NCI-H82 (cell line): Measurements from ENCODE around the gene CYP2W1.

Experiments used
- DNase-seq: peaks from one replicate; lab custom pipeline; 2025; lab: John Stamatoyannopoulos, UW

The CYP2W1 gene

DNA sequence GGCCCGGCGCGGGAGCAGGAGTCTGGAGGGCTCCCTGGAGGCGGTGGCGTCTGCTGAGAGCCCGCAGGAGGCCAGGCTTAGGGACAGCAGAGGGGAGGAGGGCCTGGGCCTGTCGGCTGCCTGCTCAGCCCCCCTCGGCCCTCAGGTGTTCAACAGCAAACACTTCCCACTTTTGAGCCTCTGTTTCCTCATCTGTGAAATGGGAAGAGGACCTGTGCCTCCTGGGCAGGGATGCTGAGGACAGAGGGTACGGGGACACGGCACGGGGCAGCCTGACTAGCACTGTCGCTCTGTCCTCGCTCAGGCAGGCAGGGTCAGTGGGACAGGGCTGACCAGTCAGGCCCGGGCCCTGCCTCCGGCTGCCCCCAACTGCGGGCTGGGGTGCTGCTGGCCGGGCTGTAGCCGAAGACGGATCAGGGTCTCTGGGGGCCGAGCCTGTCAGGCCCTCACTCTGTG is 663 bp downstream of the CYP2W1 start:
- no peak for DNase-seq

DNA sequence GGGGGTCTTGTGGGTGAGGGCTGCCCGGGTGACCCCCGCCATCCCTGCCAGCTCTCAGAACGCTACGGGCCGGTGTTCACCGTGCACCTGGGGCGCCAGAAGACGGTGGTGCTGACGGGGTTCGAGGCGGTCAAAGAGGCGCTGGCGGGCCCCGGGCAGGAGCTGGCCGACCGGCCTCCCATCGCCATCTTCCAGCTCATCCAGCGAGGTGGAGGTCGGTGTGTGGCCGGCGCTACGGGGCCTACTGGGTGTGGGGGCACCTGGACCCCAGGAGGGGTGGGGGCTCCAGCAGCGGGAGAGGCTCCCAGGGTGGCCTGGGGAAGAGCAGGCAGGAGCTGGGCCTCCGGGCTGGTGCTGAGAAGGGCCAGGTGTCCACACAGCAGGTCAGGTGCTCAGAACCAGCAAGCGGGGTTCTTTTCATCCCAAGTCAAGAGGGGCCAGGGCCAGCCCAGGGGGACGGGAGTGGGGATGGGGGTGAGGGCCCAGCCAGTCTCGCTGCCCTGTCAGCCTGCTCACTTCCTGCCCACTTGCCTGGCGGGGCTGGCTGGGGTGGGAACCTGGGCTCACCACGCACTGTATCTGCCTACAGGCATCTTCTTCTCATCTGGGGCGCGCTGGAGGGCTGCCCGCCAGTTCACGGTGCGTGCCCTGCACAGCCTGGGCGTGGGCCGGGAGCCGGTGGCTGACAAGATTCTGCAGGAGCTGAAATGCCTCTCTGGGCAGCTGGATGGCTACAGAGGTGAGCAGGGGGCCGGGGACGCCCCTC is 1.6 kb downstream of the CYP2W1 start:
- DNase-seq: no peak

DNA sequence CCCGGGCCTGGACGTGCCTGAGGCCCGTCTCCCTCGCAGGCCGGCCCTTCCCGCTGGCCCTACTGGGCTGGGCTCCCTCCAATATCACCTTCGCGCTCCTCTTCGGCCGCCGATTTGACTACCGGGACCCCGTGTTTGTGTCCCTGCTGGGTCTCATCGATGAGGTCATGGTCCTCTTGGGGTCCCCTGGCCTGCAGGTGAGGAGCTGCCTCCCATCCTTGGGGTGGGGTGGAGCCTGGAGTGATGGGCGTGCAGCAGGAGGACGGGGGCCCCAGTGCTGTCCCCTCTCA is 2.1 kb downstream of the CYP2W1 start:
- DNase-seq: no peak

DNA sequence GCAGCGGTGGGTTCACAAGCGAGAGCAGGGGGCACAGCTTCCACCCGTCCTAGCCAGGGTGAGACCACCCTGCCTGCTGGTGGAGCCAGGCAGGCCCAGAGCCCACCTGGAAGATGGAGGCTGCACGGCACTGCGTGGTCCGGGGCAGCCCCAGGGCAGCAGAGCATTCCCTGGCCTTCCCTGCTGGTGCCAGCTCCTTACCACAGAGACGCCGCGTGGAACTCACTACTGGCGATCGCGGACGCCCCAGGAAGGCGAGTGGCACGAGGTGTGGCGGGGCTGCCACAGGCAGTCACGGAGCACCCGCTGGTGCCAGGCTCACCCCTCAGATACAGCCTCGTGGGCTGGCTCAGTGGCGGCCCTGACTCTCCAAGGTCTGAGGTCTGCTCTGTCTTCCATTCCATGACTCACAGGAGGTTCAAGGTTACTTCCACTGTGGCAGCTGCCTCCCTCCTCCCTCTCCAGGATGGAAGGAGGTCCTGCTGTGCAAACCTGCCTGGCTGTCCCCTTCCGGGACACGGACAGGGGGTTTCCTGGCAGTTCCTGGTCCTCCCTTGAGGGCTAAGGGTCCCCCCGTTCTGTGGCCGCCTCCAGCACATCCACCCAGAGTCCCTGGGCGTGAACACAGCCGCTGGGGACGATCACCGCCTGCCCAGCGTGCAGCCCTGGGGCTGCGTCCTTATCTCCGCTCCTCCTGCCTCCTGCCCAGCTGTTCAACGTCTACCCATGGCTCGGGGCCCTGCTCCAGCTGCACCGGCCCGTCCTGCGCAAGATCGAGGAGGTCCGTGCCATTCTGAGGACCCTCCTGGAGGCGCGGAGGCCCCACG is 3.1 kb downstream of the CYP2W1 start:
- no peak for DNase-seq

DNA sequence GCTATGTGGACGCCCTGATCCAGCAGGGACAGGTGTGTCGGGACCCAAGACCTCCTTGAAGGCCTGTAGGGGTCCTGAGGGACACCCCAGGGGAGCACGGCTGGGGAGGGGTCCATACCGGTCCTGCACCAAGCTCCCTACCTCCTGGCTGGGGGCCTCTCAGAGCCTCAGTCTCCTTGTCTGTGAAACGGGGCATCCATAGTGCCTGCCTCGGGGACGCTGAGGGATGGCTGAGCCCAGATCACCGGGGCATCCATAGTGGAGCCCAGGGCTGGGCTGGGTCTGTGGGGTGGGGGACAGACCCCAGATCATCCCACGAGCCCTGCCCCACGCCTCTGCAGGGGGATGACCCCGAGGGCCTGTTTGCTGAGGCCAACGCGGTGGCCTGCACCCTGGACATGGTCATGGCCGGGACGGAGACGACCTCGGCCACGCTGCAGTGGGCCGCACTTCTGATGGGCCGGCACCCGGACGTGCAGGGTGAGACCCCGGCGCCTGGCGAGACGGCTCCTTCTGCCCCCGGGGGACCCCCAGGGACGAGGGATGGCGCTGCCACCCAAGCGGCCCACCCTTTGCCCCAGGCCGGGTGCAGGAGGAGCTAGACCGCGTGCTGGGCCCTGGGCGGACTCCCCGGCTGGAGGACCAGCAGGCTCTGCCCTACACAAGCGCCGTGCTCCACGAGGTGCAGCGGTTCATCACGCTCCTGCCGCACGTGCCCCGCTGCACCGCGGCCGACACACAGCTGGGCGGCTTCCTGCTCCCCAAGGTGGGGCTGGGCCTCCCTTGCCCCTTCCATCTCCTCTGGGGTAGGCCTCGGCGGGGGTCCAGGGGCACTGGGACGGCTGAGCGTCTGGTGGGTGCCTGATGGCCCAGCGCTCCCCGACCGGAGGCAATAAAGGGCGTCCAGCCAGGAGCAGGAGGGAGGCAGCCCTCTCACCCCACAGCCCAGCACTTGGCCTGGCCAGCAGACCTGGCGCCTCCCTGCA is 4.1 kb downstream of the CYP2W1 start:
- no peak for DNase-seq

DNA sequence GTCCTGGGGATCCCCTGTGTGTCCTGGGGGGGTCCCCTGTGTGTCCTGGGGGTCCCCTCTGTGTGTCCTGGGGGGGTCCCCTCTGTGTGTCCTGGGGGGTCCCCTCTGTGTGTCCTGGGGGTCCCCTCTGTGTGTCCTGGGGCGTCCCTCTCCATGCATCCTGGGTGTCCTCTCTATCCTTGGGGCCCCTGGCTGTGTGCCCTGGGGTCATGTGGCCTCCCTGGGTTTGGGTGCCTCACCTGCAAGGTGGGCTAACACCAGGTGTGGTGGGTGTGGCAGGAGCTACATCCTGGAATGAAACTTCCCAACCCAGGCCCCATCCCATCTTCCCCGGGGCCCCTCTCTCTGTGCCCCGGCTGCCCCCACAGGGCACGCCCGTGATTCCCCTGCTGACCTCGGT is 4.9 kb downstream of the CYP2W1 start:
- no peak for DNase-seq

DNA sequence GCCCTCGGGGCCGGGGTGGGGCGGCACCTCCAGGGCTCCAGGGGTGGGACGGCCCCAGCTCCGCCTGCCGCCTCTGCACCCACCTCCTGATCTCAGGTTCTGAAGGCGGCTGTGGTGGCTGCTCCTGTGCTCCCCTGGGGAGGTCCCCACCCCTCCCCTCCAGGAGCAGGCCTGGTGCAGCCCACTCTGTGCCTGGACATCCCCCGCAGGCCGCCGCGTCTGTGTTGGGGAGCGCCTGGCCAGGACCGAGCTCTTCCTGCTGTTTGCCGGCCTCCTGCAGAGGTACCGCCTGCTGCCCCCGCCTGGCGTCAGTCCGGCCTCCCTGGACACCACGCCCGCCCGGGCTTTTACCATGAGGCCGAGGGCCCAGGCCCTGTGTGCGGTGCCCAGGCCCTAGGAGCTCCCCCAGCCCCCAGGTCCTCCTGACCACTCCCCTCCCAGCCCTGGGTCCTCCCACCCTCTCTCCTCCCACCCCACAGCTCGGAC is 5.5 kb downstream of the CYP2W1 start:
- no peak for DNase-seq

DNA sequence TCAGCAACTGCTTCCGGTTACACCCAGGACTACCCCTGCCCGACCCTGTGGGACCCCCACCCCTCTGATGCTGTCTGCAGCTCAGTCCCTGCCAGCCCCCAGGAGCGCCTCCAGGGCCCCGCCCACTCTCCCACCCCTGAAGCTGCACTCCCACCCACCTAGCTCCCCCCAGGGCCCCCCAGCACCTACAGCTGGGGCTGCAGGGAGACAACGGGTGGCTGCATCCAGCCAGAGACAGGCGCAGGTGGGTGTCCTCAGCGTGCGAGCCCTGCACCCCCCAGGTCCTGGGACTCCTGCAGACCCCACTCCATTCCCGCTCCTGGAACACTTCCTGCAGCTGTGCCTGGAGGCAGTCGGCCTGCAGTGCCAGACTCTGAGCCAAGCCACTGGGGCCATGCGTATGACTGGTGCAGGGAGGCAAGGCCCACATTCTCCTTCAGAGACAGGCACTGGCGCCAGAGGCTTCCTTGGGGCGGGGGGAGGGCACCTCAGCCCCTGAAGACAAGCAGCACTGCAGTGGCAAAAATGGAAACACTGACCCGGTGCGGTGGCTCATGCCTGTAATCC is 6.1 kb downstream of the CYP2W1 start:
- no peak for DNase-seq

DNA sequence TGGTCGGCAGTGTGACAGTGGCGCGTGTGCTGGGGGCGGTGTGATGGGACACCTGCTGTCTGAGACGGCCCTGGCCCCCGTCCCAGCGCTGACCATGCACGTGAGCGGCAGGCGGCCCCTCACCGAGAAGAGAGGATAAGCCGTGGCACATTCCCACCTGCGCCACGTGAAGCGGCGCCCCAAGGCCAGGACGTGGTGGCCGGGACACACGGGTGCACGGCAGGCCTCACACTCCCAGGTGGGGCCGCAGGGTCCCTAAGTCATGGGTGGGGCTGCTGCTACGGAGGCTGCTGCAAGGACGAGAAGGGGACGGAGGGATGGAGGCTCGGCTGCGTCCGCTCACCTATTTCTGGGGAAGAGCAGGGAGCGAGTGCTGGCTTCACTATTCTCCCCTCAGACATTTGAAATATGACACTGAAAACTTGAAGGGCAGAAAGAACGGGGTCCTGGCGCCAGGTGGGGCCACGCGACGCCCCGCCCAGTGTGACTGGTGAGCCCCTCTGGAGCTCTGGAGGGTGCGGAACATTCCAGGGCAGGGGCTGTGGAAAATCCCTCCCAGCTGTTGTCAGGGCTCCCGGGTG is 7.5 kb downstream of the CYP2W1 start:
- no peak for DNase-seq

DNA sequence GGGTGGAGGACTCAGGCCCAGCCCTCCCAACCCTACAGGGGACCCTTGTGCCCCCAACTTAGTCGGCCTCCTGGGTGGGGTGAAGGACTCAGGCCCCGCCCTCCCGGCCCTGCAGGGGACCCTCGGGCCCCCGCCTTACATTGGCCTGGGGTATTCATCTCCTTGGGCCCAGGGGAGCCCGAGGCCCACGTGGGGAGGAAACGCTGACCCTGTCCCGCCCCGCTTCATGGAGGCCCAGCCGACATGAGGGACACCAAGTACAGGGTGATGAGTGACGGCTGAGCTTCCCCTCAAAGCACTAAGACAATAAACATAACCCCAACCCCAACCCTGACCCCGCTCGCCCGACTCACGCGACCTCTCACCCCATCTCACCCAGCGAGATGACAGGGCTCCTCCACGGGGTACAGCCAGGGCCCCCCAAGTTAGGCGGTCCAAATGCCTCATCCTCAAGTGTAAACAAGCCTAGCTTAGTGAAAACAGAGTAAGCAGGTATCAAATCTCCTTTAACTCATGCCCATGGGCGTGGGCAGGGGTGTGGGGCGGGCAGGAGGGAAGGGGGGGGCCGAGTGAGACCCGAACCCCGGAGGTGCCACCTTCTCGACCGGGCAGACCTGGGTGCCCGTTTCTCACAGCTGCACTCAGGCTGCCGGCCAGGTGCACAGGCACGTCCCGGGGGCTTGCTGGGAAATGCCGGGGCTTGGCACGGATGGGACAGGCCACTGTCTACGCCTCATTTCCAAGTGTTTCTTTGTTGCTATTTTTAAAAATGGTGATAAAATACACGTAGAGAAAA is 8.2 kb downstream of the CYP2W1 start:
- no peak for DNase-seq

DNA sequence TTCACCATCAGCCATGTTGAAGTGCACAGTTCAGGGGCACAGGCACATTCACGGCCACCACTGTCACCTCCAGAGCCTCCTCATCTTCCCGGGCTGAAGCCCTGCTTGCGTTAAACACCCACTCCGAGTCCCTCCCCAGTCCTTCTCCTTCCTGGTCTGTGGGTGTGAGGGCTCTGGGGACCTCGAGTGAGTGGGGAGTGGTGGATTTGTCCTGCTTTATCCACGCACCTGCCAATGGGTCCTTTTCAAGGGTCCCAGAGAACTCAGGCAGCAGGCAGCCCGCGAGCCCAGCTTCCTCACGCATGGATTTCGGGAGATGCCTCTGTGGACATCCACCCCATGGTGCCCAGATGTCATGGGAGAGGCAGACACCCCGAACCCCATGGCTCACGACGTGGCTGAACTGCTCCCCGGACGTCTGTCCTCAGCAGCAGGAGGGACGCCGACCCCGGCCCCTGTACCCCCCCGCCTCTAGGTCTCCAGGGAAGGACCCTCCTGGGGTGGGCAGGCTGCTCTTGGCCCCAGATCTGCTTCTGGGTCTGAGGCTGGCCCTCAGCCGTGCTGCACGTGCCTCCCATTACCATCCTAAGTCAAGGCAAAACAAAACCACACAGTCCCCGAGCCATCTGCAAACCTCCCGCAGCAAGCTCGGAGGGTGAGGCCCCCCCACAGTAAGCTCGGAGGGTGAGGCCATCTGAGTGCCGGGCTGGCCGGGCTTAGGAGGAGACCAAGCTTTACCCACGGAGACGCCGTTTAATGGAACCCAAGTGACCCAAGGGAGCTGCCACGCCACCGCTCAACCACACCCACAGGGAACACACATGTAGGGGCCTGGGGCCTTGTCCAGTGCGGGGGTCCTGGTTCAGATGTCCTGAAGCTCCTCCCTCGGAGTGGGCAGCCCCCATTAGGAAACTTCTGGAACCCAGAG is 9.0 kb downstream of the CYP2W1 start:
- DNase-seq: no peak

DNA sequence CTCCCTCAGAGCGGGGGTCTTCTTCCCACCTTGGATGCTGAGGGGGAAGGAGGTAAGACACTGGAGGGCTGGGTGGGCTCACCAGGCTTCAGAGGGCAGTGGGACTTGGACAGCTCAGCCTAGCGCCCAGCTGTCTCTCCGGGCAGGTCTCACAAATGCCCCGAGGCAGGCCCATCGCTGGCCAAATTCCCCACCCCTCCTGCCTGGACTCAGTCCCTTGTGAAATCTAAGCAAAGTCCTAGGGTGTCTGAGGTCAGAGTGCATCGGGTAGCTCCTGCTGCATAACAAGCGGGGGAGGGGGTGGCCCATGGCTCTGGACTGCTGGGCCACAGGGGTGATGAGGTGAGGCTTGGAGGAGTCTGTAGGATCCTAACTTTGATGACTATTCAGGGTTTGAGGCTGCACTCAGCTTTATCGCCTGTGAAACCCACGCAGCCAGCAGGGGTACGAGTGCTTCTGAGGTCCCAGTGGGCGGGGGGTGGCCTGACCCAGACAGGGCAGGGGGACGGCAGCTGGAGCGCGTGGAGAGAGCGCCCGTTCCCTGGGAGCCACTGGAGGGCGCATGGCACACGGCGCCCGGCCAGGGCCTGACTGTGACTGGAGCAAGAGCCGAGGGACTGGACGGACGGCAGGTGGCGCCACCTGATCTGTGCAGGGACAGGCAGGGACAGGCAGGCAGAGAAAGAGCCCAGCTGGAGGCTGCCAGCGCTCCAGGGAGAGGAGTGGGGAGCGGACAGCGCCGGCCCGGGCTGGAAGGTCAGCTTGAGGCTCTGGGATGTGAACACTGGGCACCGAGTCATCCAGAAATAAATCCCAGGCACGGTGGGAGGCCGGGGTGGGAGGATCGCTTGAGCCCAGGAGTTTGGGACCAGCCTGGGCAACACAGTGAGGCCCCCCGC is 10.0 kb downstream of the CYP2W1 start:
- peak; percentile 98 for DNase-seq

DNA sequence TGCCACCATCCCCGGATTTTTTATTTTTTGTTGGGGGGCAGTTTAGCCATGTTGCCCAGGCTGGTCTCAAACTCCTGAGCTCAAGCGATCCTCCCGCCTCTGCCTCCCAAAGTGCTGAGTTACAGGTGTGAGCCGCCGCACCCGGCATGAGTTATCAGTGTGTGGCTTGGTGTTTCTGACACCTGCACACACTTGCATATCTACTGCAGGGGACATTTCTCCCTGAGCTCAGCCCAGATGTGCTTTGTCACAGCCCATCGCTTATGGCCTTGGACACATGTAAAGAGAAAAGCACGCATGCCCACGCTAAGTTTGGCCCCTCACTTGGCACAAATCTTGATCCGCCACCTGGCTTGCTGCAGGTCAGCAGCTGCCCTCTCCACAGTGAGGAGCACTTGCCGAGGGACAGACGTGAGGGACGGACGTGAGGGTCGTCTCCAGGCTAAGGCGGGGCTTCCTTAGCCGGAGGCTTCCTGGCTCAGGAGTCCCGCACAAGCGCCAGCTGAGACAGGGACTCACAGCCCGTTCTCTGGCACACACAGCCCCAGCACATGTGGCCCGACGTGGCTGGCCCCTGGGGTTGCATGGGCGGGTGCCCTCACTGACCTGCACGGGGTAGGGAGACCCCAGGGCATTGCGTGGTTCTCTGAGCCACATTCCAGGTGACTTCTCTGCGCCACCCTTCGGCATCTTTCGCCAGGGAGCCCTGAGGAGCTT is 11.8 kb downstream of the CYP2W1 start:
- DNase-seq: no peak

DNA sequence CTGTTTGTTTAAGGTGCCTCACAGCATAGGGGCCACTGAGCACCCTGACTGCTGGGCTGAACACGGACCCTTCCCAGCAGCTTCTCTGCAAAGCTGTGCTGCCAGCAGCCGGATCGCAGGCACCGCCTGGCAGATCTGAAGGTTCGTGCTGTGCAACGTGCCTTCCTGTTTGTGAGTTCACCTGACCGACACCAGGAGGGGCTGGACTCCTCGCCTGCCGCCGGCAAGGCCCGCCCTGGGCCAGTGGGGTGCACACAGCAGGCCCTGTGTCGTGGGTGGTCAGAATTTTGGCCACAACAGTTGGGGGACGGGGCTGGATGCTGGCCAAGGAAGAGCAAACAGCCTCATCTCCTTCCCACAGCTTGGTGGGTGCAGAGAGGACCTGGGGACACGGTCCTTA is 12.6 kb downstream of the CYP2W1 start:
- no peak for DNase-seq

DNA sequence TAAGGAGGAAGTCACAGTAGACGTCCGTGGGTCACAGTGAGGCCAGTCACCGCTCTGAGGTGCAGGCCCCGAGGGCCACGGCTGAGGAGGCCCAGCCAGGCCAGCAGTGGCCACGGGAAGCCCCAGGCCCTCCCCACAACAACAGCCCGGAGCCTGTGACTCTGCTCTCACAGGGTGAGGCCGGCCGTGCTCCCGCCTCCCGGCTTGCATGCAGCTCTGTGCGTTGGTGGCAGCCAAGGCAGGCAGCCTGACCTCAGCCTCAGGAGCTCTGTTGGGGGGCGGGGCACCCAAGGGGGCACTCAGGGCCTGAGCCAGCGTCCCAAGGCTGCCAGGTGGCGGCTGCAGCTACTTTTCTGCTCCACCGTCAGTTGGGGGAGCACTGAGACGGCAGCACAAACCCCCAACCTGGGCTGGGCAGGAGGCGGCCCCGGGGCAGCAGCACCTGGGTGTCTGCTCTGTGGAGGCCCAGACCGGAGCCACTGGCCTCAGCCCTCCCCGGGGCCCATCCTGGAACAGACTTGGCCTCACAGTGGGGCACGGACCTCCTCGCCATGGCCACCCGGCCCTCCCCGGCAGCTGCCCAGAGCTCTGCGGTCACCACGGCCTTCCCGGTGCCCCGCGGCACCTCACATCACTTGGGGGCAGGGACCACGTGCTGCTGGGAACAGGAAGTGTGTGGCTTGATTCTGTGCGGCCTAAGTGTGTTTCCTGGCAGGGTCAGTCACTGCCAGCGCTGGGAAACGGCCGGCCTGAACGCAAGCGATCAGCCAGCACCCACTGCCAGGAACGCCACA is 13.3 kb downstream of the CYP2W1 start:
- no peak for DNase-seq

DNA sequence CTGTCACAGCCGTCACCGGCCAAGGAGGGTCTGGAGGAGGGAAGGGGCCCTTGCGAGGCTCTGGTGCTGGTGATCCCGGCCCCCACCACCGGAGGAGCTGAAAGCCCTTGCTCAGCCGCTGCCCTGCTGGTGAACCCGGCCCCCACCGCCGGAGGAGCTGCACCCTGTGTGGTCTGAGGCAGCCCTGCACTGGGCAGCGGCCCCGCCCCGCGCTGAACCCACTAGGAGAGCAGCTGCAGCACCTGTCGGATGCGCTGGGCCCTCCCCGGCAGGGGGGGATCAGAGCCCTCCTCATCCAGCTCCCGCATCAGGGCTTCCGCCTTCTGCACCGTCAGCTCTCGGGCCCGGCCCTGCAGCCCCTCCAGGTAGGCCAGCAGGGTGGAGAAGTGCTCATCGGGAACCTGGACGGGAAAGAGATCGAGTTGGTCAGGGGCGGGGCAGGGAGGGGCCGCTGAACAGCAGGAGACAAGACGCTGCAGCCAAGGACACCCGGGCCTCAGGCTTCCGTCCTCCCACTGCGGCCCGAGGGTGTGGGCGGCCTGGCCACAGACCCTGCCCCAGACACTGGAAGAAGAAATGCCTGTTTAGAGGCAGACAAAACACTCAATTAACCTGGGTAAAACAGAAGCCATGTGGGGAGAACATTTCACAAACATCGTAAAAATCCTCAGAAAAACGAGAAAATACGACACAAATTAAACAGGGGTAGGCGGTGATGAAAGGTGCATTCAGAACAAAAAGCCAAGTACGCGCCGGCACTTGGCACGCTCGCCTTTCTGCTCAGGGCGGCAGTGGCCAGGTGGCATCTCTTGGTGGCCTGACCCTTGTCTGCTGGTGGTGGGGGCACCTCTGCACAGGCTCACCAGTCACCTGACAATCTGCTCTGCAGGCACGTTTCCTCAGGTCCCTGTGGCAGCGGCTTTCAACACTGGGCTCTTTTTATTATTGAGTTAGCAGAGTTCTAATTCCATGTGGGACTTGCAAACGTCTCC is 14.7 kb downstream of the CYP2W1 start:
- DNase-seq: no peak
